RWPE2 (cell line): ENCODE data around the gene SETBP1.

Experiments used
- ATAC-seq: fragments of 200-7000 bp; cut with Tn5 transposase; 3 replicates; pipeline ENCODE4 v1.9.1; 2021; ENCODE audit warnings: low read depth
- DNase-seq: peaks from one replicate; pipeline ENCODE4 v3.0.0-alpha.2; 2020; ENCODE audit warnings: low spot score
- H3K27ac ChIP-seq: fragments of 450-650 bp; 2 replicates; pipeline ENCODE4 v1.5.1; 2017; ENCODE audit warnings: mild to moderate bottlenecking; ENCODE audit not compliant: poor library complexity, severe bottlenecking
- H3K27me3 ChIP-seq: fragments of 250-450 bp; sonication (Bioruptor Pico); 2 replicates; pipeline ENCODE4 v1.5.1; 2021; ENCODE audit warnings: mild to moderate bottlenecking, moderate library complexity; ENCODE audit not compliant: insufficient read depth, poor library complexity, severe bottlenecking
- H3K36me3 ChIP-seq: fragments of 250-450 bp; sonication (Bioruptor Pico); 2 replicates; pipeline ENCODE4 v1.5.1; 2020; ENCODE audit warnings: low read depth, mild to moderate bottlenecking, moderate library complexity
- H3K4me1 ChIP-seq: fragments of 250-450 bp; sonication (Bioruptor Pico); 2 replicates; pipeline ENCODE4 v1.5.1; 2021; ENCODE audit warnings: mild to moderate bottlenecking, moderate library complexity; ENCODE audit not compliant: insufficient read depth, poor library complexity, severe bottlenecking
- H3K4me3 ChIP-seq: fragments of 250-450 bp; sonication (Bioruptor Pico); 2 replicates; pipeline ENCODE4 v1.5.1; 2021; ENCODE audit warnings: mild to moderate bottlenecking, moderate library complexity; ENCODE audit not compliant: severe bottlenecking
- H3K9me3 ChIP-seq: fragments of 250-450 bp; sonication (Bioruptor Pico); 2 replicates; pipeline ENCODE4 v1.5.1; 2021; ENCODE audit warnings: mild to moderate bottlenecking, moderate library complexity; ENCODE audit not compliant: severe bottlenecking
- CTCF ChIP-seq: fragments of 450-650 bp; IDR thresholded peaks from one replicate; pipeline ENCODE4 v1.5.1; 2017; ENCODE audit warnings: mild to moderate bottlenecking, moderate library complexity; ENCODE audit not compliant: poor library complexity, severe bottlenecking

SETBP1 gene

DNA sequence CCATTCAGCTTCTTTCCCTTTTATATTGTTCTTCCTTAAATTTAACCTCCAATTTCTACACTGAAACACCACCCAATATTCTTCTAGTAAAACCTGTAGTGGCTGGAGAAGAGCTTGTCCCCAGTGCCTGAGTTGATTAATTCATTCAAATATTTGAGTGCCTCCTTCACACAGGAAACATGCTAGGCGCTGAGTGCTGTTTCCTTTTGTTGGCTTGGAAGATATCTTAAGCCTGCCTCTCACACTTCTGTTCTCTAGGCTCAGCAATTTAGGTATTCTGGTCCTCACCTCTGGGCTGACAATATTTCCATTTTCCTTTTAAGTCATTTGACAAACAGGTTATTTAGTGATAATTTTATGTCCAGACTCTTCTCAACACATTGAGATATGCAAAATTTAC lies 185.4 kb downstream of the SETBP1 start:
- Histone ChIP-seq H3K4me1 (peaks cover 8% of the 10 kb centered on the region), H3K4me3 (no peak overlapping the region), H3K27me3 (no peaks in the 10 kb centered on the region), H3K9me3 (no peaks in the 10 kb centered on the region), H3K27ac (no peak overlapping the region), H3K36me3 (no peaks in the 10 kb centered on the region)
- DNase-seq (no peak), ATAC-seq (no peak)
- no peak for TF ChIP-seq CTCF

GRCh38 chr18:44869533-44869932 lies 188.8 kb downstream of the SETBP1 start:
- Histone ChIP-seq H3K9me3 (no peaks in the 10 kb centered on the region), H3K4me1 (no peaks in the 10 kb centered on the region), H3K4me3 (no peak overlapping the region), H3K27me3 (no peaks in the 10 kb centered on the region), H3K36me3 (no peaks in the 10 kb centered on the region), H3K27ac (no peak overlapping the region)
- no peak for TF ChIP-seq CTCF
- DNase-seq (no peak), ATAC-seq (no peak)

DNA sequence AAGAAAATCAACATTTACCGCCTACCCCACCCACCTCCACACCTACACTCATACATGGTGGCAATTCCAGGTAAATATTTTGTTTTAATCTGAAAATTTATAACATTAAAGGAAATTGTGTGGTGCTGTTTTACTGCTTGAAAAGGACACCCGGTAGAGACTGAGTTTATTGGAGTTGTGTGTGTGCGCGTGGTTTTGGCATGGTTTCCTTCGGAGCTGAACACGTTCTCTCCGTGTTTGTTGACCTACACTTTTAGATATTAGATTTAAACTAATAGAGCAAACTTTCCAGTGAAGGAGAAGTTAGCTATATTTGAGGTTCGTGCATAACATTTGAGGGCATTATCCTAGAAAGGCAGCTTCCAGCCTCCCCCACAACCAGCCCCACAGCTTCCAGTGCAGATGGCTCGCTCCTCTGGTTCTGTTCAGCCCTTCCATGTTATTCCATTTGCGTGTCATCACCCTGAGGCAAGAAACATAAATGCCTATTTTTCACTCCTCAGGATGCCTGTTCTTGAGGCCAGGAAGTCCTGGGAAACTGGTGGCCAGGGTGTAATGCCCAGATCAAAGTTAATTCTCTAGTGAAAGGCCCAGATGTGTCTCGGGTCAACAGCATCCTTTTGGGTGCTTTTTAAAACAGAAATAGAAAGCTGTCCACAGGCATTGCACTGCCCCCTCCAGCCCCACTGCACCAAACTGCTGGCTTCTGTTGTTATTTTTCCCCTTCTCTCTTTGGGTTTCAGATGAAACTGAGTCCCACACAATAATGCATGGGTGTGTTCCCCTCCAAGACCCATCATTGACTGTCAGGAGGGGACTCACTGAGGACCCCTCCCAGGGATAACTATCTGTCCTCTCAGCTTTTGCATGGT lies 190.2 kb downstream of the SETBP1 start:
- DNase-seq, result no peak
- no peaks in the 10 kb centered on the region for H3K4me1 ChIP-seq
- TF ChIP-seq CTCF, result no peak
- no peak for ATAC-seq
- no peaks in the 10 kb centered on the region for H3K9me3 ChIP-seq
- H3K27me3 ChIP-seq, result no peaks in the 10 kb centered on the region
- no peaks in the 10 kb centered on the region for H3K36me3 ChIP-seq
- no peak overlapping the region for H3K4me3 ChIP-seq
- H3K27ac ChIP-seq, result no peak overlapping the region

DNA sequence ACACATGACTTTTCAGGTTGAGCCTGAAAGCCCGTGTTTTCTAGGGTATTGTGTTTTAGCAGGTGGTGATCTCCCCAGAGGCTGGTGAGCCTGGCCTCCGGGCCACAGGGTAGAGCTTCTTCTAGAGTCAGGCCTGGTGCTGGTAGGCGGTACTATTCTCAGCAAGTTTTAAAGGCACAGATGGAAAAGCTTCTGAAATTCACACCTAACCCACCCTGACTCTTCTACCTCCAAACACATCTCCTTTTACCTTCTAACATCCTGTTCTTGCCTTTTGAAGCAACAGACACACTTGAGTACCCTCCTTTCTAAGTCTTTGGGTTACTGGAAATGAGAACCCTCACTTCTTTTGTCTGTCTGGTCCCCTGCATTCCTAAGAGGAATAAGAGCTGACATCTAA lies 191.1 kb downstream of the SETBP1 start:
- H3K27ac ChIP-seq, result no peak overlapping the region
- H3K36me3 ChIP-seq, result no peaks in the 10 kb centered on the region
- no peaks in the 10 kb centered on the region for H3K27me3 ChIP-seq
- no peak overlapping the region for H3K4me3 ChIP-seq
- no peaks in the 10 kb centered on the region for H3K4me1 ChIP-seq
- ATAC-seq (no peak), DNase-seq (no peak)
- TF ChIP-seq CTCF, result no peak
- no peaks in the 10 kb centered on the region for H3K9me3 ChIP-seq

DNA sequence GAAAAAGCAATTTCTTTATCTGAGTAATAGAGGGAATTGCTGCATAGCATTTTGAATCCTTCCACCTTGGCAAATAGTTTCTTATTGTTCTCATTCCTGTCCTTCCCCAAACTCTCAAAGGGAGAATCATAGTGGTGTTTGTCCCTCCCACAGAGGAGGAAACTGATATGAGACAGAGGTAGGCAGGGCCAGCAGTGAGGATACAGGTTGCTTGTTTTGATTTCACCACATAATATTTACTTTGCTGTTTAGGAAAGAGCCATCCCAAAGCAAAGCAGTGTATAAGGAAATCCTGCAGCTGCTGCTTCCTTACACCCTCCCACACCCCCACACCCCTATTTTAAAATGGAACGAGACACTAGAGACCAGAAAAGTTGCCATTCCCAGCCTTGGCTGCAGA lies 195.3 kb downstream of the SETBP1 start:
- ATAC-seq, result no peak
- no peak for DNase-seq
- H3K36me3 ChIP-seq, result no peaks in the 10 kb centered on the region
- H3K4me1 ChIP-seq, result no peaks in the 10 kb centered on the region
- H3K4me3 ChIP-seq, result no peak overlapping the region
- TF ChIP-seq CTCF, result no peak
- no peaks in the 10 kb centered on the region for H3K27me3 ChIP-seq
- no peak overlapping the region for H3K27ac ChIP-seq
- H3K9me3 ChIP-seq, result no peaks in the 10 kb centered on the region
